CD4-positive, alpha-beta T cell treated with Interleukin-4 for 1 hour (primary cell): ENCODE results near the gene ZNF775.
A peak's percentile ranks its signal among the peaks of the same experiment; 100 is the strongest.

Experiments used
- DNase-seq, 2 donors: peaks; one replicate each; pipeline ENCODE4 v3.0.0-alpha.2; 2020 to 2022

Gene ZNF775

GRCh38 chr7:150415161-150416153 lies 36.3 kb downstream of the ZNF775 start:
- no peak for DNase-seq

DNA sequence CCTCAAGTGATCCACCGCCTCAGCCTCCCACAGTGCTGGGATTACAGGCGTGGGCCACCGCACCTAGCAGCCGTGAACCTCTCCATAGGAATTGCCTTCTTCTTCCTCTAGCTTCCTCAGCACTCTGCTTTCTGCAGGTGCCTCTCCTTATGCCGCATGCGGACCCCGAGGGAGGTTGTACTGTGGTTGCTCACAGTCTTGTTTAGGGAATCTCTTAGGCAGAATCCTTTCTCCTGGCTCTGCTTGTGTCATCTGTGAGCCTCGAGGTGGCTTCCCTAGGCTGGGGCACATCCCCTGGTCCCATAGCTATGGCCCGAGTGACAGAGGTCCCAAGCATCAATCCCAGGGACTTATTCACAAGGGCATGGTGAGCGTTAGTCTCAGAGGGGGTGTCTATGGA lies 38.1 kb downstream of the ZNF775 start:
- DNase-seq: no peak

DNA sequence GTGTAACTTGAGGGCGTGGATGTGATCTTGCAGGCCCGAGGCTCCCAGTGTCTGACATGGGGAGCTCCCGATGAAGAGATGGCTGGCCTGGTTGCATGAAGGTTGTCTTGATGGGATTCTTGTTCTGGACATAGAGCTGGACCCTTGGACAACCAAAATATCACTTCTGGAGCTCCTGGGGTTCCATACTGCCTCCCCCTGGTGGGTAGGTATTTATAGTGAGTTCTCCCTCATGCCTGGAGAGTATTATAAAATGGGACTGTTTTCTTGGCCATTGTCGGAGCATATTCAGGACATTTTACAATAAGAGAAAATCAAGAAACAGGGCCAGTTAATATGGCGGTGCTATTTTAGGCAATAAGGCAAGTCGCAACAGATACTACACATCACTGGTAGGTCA lies 38.7 kb downstream of the ZNF775 start:
- DNase-seq: no peak

DNA sequence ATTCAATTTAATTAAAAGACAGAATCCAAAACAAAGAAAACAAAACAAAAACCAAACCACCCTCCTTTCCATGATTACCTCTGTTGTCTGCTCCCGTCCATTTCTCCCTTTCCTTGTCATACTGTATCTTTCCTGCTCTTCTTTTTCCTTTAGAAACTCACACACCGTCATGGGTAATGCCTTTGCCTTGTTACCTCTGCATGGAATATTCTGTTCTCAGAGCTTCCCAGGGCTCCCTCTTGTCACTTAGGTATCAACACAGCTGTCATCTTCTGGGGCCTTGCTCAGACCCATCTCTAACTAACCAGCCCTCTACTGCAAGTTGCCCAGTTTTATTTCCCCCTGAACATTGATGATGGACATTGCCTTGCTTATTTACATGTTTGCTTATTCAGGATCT lies 41.1 kb downstream of the ZNF775 start:
- no peak for DNase-seq

GRCh38 chr7:150420987-150421674 lies 42.0 kb downstream of the ZNF775 start:
- DNase-seq: peak; percentile 85 to 88

DNA sequence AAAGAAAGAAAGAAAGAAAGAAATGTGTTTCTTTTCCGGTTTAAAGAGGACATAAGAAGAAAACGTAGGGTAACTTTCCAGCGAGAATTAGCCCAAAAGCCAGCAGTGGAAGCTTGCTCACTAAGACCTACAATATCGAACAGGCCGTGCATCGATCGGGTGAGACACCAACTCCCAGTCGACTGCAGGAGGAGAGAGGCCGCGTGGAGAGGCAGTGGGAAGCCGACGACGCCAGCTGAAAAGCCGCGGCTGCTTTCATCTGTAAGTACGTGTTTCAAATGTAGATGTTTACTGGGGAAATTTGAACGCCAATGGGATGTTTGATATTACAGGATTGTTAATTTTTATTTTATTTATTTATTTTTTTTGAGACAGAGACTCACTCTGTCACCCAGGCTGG lies 42.7 kb downstream of the ZNF775 start:
- DNase-seq: no peak

DNA sequence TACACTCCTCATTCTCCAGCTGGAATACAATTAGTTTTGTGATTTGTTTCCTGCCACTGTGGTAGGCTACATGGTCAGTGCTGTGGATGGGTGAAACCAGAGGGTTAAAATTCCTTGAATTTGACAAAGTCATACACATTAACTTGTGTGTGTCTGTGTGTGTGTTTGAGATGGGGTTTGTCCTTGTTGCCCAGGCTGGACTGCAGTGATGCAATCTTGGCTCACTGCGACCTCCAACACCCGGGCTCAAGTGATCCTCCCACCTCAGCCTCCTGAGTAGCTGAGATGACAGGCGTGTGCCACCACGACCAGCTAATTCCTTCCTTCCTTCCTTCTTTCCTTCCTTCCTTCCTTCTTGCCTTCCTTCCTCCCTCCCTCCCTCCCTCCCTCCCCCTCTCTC lies 46.5 kb downstream of the ZNF775 start:
- DNase-seq: no peak

DNA sequence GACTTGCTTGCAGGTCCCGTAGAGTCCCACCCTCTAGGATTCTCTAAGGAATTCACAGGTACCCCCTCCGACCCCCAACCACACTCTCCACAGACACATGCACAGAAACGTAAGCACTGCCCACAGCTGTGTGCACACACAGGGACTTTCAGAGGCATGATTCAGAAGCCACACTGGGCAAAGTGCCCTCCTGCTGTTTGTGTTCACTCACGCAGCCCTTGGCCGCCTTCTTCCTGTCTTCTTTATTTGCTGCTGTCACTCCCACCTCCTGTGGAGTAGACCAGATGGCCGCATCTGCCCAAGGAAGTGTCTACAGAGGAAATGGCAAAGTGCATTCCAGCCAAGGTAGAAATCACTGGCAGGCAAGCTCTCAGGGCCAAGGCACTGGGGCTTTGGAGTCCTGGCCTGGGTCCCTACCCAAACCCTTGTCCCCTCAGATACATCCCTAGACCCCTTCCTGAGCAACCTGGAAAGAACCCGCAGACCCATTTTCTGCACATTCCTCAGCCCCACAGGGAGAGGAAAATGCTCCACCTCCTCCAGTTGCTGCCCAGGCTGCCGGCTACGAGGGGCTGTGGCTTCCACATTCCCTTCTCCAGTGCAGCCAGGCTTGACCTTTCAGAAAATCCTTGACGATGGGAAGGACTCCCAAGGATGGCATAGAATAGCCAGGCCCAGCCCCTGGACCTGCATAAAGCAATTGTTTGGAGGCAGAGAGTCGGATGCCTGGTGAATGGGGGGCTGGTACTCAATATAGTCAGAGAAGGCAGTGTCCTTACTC lies 49.7 kb downstream of the ZNF775 start:
- DNase-seq: no peak

- DNase-seq: no peak
These were observed 50.6 kb downstream of the ZNF775 start for GRCh38 chr7:150429699-150430098.

- DNase-seq: no peak
These were observed 51.4 kb downstream of the ZNF775 start for GRCh38 chr7:150430465-150431085.

- DNase-seq: no peak
These were observed 52.9 kb downstream of the ZNF775 start for GRCh38 chr7:150431839-150432658.

DNA sequence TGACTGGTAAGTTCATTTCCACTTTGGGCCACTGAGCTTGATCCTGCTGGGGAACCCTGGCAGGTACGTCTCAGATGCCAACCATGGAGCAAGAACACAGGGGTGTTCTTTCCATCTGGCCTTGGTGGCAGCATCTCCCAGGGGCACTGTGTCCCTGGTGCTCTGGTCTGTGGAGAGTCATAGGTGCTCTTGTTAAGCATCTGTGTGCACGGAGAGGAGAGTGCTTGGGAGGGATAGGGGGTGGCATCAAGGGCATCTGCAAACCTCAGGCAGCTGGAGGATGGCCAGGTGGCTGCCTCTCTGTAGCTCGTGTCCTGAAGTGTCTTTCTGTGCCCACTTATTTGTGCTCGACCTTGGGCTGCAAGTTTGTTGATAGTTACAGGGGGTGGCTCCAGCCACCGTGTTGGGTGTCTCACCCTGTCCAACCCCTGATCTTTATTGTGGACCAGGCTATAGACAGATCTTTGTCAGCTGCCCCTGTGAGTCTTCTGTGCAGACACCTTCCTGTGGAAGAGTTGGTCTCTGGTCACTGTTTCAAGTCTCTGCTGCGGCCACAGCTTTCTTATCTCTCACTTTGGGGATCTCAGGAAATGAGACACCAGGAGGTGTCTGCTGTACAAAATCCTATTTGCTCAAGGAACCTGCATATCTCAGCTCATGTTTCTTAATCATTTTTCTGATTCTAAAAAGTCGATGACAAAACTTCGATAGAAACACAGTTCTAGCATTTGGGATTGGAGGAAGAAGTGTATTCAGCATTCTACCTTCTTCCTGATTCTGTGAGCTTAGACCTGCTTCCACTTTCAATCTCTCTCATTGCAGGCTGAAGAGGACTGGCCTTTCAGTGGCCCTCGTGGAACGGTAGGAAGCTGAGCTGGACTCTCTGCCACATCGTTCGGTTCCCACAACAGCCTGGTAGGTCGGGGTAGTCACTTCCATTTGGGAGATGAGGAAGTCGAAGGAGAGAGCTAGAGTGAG lies 54.1 kb downstream of the ZNF775 start:
- DNase-seq: no peak

DNA sequence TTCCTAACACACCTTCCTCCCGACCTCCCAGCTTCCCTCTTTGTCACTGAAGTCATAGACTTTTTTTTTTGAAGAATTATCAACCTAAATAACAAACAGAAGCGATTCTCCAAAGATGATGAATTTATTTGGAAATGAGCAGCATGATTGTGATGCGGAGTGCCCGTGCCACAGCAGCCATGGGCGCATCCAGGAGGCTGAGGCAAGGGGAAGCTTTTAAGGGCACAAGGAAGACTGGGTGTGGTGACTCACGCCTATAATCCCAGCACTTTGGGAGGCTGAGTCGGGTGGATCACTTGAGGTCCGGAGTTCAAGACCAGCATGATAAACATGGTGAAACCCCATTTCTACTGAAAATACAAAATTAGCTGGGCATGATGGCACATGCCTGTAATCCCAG lies 55.1 kb downstream of the ZNF775 start:
- DNase-seq: no peak

GRCh38 chr7:150435047-150435389 lies 55.9 kb downstream of the ZNF775 start:
- DNase-seq: no peak

- DNase-seq: peak in 1 of 2 donors; percentile 80
These were observed 56.4 kb downstream of the ZNF775 start for GRCh38 chr7:150435390-150436073.

DNA sequence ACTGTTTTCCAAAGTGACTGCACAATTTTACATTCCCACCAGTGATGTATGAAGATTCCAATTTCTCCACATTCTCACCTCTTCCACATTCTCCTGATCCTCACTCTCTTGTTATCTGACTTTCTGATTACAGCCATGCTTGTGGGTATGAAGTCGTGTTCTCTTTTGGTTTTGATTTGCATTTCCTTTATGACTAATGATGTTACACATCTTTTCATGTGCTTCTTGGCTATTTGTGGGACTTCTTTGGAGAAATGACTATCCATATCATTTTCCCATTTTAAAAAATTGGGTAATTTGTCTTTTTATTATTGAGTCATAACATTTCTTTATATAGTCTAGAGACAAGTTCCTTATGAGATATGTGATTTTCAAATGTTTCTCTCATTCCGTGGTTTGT lies 60.8 kb downstream of the ZNF775 start:
- DNase-seq: no peak

- no peak for DNase-seq
These were observed 62.4 kb downstream of the ZNF775 start for GRCh38 chr7:150441524-150441923.

DNA sequence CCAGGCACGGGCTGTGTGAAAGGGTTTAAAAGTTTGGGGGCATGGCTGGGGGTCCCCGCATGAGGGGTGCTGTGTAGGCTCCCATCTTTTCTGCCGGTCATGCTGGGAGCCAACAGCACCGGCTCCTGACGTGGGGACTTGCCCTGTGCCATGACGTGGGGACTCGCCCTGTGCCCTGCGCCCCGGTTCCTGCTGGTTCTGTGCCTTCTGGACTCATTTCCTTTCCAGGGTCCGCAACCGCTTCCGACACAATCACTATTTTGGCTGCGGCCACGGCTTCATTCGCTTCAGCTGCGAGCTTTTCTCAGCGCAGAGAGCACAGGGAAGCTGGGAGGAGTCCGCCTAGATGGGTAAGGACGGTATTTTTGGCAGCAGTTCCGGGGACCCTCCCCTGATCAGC lies 63.7 kb downstream of the ZNF775 start:
- no peak for DNase-seq

- DNase-seq: no peak
These were observed 64.8 kb downstream of the ZNF775 start for GRCh38 chr7:150443793-150444540.
